H1 (cell line): ENCODE results near the gene NAGLU. TPM values are rescaled to one million over a fixed set of nuclear protein-coding genes. Genes with fewer than 3 reads are reported as not detected.

Source experiments
- CTCF ChIA-PET: fragments of 300-600 bp; sonication (Branson Sonifier 250); formaldehyde crosslinking; loops from one replicate; lab custom pipeline; 2021; ENCODE audit not compliant: partially characterized antibody; lab: Charles Lee
- POLR2A ChIA-PET: fragments of 300-600 bp; sonication (Branson Sonifier 250); formaldehyde crosslinking; loops from one replicate; lab custom pipeline; 2021; ENCODE audit warnings: inconsistent platforms; ENCODE audit not compliant: partially characterized antibody; lab: Charles Lee
- DNase-seq, 2 experiments: peaks; one replicate each; pipeline versions ENCODE4 v3.0.0 to v3.0.0-alpha.2; 2010 to 2022; ENCODE audit warnings: low spot score in 2 of 2, low read depth in 1 of 2, mixed read lengths in 1 of 2
- FAIRE-seq: peaks from 2 replicates; lab custom pipeline; 2011; peaks lifted over from hg19 to GRCh38; lab: Jason Lieb, UNC
- H2AFZ ChIP-seq: 2 replicates; pipeline ENCODE4 v1.8.1; 2012; ENCODE audit warnings: low read length, inconsistent platforms
- H2AK5ac ChIP-seq: 2 replicates; pipeline ENCODE4 v1.6.1; 2013; ENCODE audit warnings: low read depth, low read length
- H2BK120ac ChIP-seq: replicated peaks from 2 replicates; pipeline ENCODE3; 2013; ENCODE audit warnings: low read depth, low read length, inconsistent platforms
- H2BK12ac ChIP-seq: 2 replicates; pipeline ENCODE4 v1.6.1; 2013; ENCODE audit warnings: low read depth, low read length
- H2BK15ac ChIP-seq: 2 replicates; pipeline ENCODE4 v1.6.1; 2013; ENCODE audit warnings: low read length
- H2BK20ac ChIP-seq: 2 replicates; pipeline ENCODE4 v1.6.1; 2013; ENCODE audit warnings: low read length
- H2BK5ac ChIP-seq: 2 replicates; pipeline ENCODE4 v1.6.1; 2013; ENCODE audit warnings: low read depth, low read length
- H3K14ac ChIP-seq: 2 replicates; pipeline ENCODE4 v1.6.1; 2013; ENCODE audit warnings: inconsistent platforms; ENCODE audit not compliant: insufficient read length
- H3K18ac ChIP-seq: 2 replicates; pipeline ENCODE4 v1.6.1; 2013; ENCODE audit warnings: low read length; ENCODE audit errors: extremely low read depth
- H3K23ac ChIP-seq: 2 replicates; pipeline ENCODE4 v1.6.1; 2013; ENCODE audit warnings: inconsistent platforms; ENCODE audit not compliant: insufficient read length
- H3K23me2 ChIP-seq: 2 replicates; pipeline ENCODE4 v1.6.1; 2013; ENCODE audit warnings: low read depth, low read length
- H3K27ac ChIP-seq: 2 replicates; pipeline ENCODE4 v1.6.1; 2011; ENCODE audit warnings: low read depth, low read length, inconsistent platforms
- H3K27me3 ChIP-seq, 4 experiments: replicated peaks in 1 of 4; 1 replicate in 1 of 4; 2 replicates in 3 of 4; pipeline versions ENCODE4 v1.6.1 to v1.8.1; 2011 to 2013; ENCODE audit warnings: low read length in 3 of 4, mild to moderate bottlenecking in 3 of 4, inconsistent platforms in 2 of 4, mixed read lengths in 2 of 4, moderate library complexity in 1 of 4; ENCODE audit not compliant: control insufficient read depth in 3 of 4, insufficient read depth in 3 of 4; ENCODE audit errors: extremely low read depth in 1 of 4
- H3K36me3 ChIP-seq, 4 experiments: 2 replicates each; pipeline versions ENCODE4 v1.6.1 to v1.8.1; 2011 to 2013; ENCODE audit warnings: mild to moderate bottlenecking in 4 of 4, low read length in 3 of 4, moderate library complexity in 2 of 4, control low read depth in 1 of 4, inconsistent platforms in 1 of 4; ENCODE audit not compliant: insufficient read depth in 4 of 4, control insufficient read depth in 2 of 4
- H3K4ac ChIP-seq: replicated peaks from 2 replicates; pipeline ENCODE3; 2013; ENCODE audit warnings: low read length, low read depth, mixed read lengths, inconsistent platforms; ENCODE audit not compliant: insufficient read length
- H3K4me1 ChIP-seq, 4 experiments: replicated peaks in 1 of 4; 1 replicate in 1 of 4; 2 replicates in 3 of 4; pipeline versions ENCODE4 v1.6.1 to v1.8.1; 2011 to 2013; ENCODE audit warnings: low read length in 3 of 4, inconsistent platforms in 2 of 4, mixed read lengths in 1 of 4; ENCODE audit not compliant: insufficient read depth in 4 of 4, control insufficient read depth in 3 of 4
- H3K4me2 ChIP-seq, 2 experiments: 2 replicates each; pipeline versions ENCODE4 v1.6.1 to v1.8.1; 2011 to 2013; ENCODE audit warnings: low read depth in 2 of 2, low read length in 2 of 2, control low read depth in 1 of 2, inconsistent platforms in 1 of 2, mild to moderate bottlenecking in 1 of 2; ENCODE audit not compliant: insufficient read depth in 1 of 2
- H3K4me3 ChIP-seq, 4 experiments: fragments of 200-600, 300-600 bp in 1 of 4; sonication (generic), shearing (Covaris generic), sonication (Bioruptor Twin) in 1 of 4; 2 replicates each; pipeline versions ENCODE4 v1.5.1 to v1.8.1; 2011 to 2016; ENCODE audit warnings: low read length in 4 of 4, low read depth in 3 of 4, control low read depth in 2 of 4, inconsistent platforms in 2 of 4, mild to moderate bottlenecking in 2 of 4, mixed read lengths in 1 of 4, moderate library complexity in 1 of 4; ENCODE audit not compliant: insufficient read depth in 2 of 4; ENCODE audit errors: extremely low read depth in 1 of 4
- H3K56ac ChIP-seq: replicated peaks from 2 replicates; pipeline ENCODE3; 2013; ENCODE audit warnings: low read depth, mild to moderate bottlenecking, mixed read lengths, low read length, inconsistent platforms; ENCODE audit not compliant: insufficient read length
- H3K79me1 ChIP-seq: 2 replicates; pipeline ENCODE4 v1.6.1; 2013; ENCODE audit warnings: low read depth, low read length, control low read depth
- H3K79me2 ChIP-seq, 2 experiments: 2 replicates each; pipeline versions ENCODE4 v1.6.1 to v1.8.1; 2012 to 2013; ENCODE audit warnings: low read length in 2 of 2, mild to moderate bottlenecking in 2 of 2, inconsistent platforms in 1 of 2; ENCODE audit not compliant: insufficient read depth in 2 of 2, control insufficient read depth in 1 of 2
- H3K9ac ChIP-seq, 4 experiments: replicated peaks in 1 of 4; 1 replicate in 1 of 4; 2 replicates in 3 of 4; pipeline versions ENCODE4 v1.6.1 to v1.8.1; 2011 to 2013; ENCODE audit warnings: low read depth in 3 of 4, low read length in 3 of 4, control low read depth in 2 of 4, mild to moderate bottlenecking in 2 of 4, moderate library complexity in 2 of 4, inconsistent platforms in 1 of 4; ENCODE audit errors: extremely low read depth in 1 of 4
- H3K9me3 ChIP-seq, 2 experiments: 2 replicates each; pipeline versions ENCODE4 v1.6.1 to v1.8.1; 2012 to 2013; ENCODE audit warnings: mild to moderate bottlenecking in 2 of 2, moderate library complexity in 2 of 2, control low read depth in 1 of 2, inconsistent platforms in 1 of 2, low read depth in 1 of 2, low read length in 1 of 2, mixed read lengths in 1 of 2; ENCODE audit not compliant: insufficient read depth in 2 of 2
- H4K20me1 ChIP-seq, 2 experiments: replicated peaks in 1 of 2; 2 replicates each; pipeline versions ENCODE3 to v1.8.1; 2011 to 2013; ENCODE audit warnings: inconsistent platforms in 2 of 2, low read length in 2 of 2, mild to moderate bottlenecking in 1 of 2; ENCODE audit not compliant: insufficient read depth in 2 of 2, control insufficient read depth in 1 of 2
- H4K5ac ChIP-seq: 2 replicates; pipeline ENCODE4 v1.6.1; 2013; ENCODE audit warnings: low read length, low read depth, mixed read lengths, inconsistent platforms; ENCODE audit not compliant: insufficient read length
- H4K8ac ChIP-seq: 2 replicates; pipeline ENCODE4 v1.8.0; 2013; ENCODE audit warnings: mild to moderate bottlenecking, moderate library complexity, low read length, inconsistent platforms; ENCODE audit not compliant: insufficient read depth; ENCODE audit errors: extremely low read depth
- H4K91ac ChIP-seq: replicated peaks from 2 replicates; pipeline ENCODE3; 2013; ENCODE audit warnings: low read length, mixed read lengths, inconsistent platforms; ENCODE audit not compliant: insufficient read length
- CTBP2 ChIP-seq: IDR thresholded peaks from 2 replicates; pipeline ENCODE4 v1.7.0; 2011; ENCODE audit warnings: borderline replicate concordance, mild to moderate bottlenecking, moderate library complexity, mixed read lengths, low read length; ENCODE audit not compliant: insufficient read depth, insufficient read length
- MAFK ChIP-seq: IDR thresholded peaks from 2 replicates; pipeline ENCODE4 v1.6.1; 2012; ENCODE audit warnings: low read depth, mild to moderate bottlenecking, improper control_type of control experiment, low read length
- PHF8 ChIP-seq: fragments of 200-600 bp; sonication (generic); conservative IDR thresholded peaks from 2 replicates; pipeline ENCODE4 v1.7.1; 2012; ENCODE audit warnings: low read depth, mild to moderate bottlenecking, inconsistent platforms, low read length, moderate library complexity
- RBBP5 ChIP-seq: IDR thresholded peaks from 2 replicates; pipeline ENCODE4 v1.7.1; 2012; ENCODE audit warnings: low read depth, mild to moderate bottlenecking, inconsistent platforms, low read length, moderate library complexity, borderline replicate concordance
- RFX5 ChIP-seq: IDR thresholded peaks from 2 replicates; pipeline ENCODE4 v1.6.1; 2011; ENCODE audit warnings: low read depth, low read length, improper control_type of control experiment, borderline replicate concordance
- SRF ChIP-seq: IDR thresholded peaks from 2 replicates; pipeline ENCODE4 v1.6.1; 2011; ENCODE audit warnings: mild to moderate bottlenecking, low read depth, low read length, moderate library complexity
- WGBS, 2 experiments: shearing (Covaris generic) in 1 of 2; methylation state at CpG; one replicate each; pipeline versions ENCODE4 v1.1.6 to v1.1.7; 2013 to 2015; ENCODE audit warnings: low lambda C conversion rate in 2 of 2, mixed read lengths in 2 of 2, inconsistent platforms in 1 of 2, low coverage in 1 of 2, missing lambda C conversion rate in 1 of 2; ENCODE audit not compliant: insufficient replicate concordance in 2 of 2, insufficient coverage in 1 of 2, insufficient read length in 1 of 2; ENCODE audit errors: extremely low coverage in 1 of 2, missing lambda C conversion rate in 1 of 2; 5-methylcytosine and 5-hydroxymethylcytosine counted together
- polyA plus RNA-seq, 7 experiments: library from polyadenylated mRNA; depleted of rRNA in 3 of 7; stranded (reverse) in 5 of 7; unstranded in 2 of 7; fragments of >200 nt in 5 of 7; fragments of 200-250 nt in 2 of 7; gene quantifications; 1 replicate in 5 of 7; 2 replicates in 1 of 7; 4 replicates in 1 of 7; pipeline versions ENCODE4 v1.2.1 to v1.2.3, GENCODE V29; 2011 to 2013; ENCODE audit warnings: missing spikeins in 2 of 7, mixed read lengths in 2 of 7
- total RNA-seq: library from RNA; stranded (reverse); fragmentation: NEBNext Ultra II Directional; extraction: Animal tissue kit (Norgen Biotek cat#: 25700); gene quantifications from 2 replicates; pipeline ENCODE4 v1.2.1, GENCODE V29; 2021
- TF ChIP-seq, protein P1 (sequence below): IDR thresholded peaks from 2 replicates; pipeline ENCODE4 v1.6.1; 2011; ENCODE audit warnings: low read length, improper control_type of control experiment
- TF ChIP-seq, protein P2 (sequence below): IDR thresholded peaks from 2 replicates; pipeline ENCODE4 v1.6.1; 2011; ENCODE audit warnings: low read depth, mild to moderate bottlenecking, low read length; ENCODE audit not compliant: insufficient read depth

The NAGLU gene
- total and polyA plus RNA-seq, 2 of the 8 experiments (the other 6 are each of a cell fraction or from before 2014, with no cell fraction given), result 21.3 to 21.6 TPM

DNA sequence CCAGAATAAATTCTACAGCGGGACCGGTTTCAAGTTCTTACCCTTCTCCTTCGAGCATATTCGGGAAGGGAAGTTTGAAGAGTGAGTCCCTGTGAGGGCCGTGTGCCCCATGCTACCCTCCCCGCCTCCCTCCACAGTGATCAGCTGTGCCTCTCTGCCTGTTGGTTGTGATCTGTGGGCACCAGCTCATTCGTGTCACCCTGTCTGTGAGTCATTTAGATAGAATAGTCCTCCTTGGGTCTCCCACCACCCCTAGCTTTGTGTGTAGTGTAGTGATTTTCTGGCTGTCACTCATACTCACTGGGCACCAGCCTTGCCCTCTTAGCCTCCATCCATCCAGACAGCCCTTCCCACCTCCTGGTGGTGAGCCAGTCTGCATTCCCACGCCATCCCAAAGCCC, 15.0 kb upstream of the NAGLU start:
- Histone ChIP-seq H3K14ac (no peak overlapping the region), H3K4me2 (no peak overlapping the region), H3K56ac (no peak overlapping the region), H3K18ac (no peak overlapping the region), H3K79me2 (no peaks in the 10 kb centered on the region), H3K9me3 (no peaks in the 10 kb centered on the region), H3K36me3 (peaks cover 3 to 9% (median 5%) of the 10 kb centered on the region in 4 experiments; a peak in 5 of 8 replicates), H3K4me3 (no peak overlapping the region), H2AK5ac (no peak overlapping the region), H2BK20ac (no peak overlapping the region), H3K23ac (no peak overlapping the region), H3K79me1 (no peaks in the 10 kb centered on the region), H2BK12ac (no peak overlapping the region), H2BK15ac (no peak overlapping the region), H4K20me1 (peaks cover 2 to 7% of the 10 kb centered on the region in 2 experiments), H3K9ac (no peak overlapping the region), H3K27me3 (no peaks in the 10 kb centered on the region; a peak in 3 of 7 replicates), H2BK120ac (no peak overlapping the region), H2AFZ (no peak overlapping the region), H4K8ac (no peak overlapping the region), H3K27ac (no peak overlapping the region), H3K4ac (no peak overlapping the region), H3K23me2 (no peaks in the 10 kb centered on the region), H3K4me1 (peaks cover 6 to 18% (median 15%) of the 10 kb centered on the region in 4 experiments), H4K5ac (no peak overlapping the region), H2BK5ac (no peak overlapping the region), H4K91ac (no peak overlapping the region)
- ChIA-PET CTCF (interaction anchor here (0.6 to 5.8 kb wide), 18 partner anchors 9 to 239 kb away, joined by 3 to 69 read pairs (median 5); partner anchors contain the start of gene CAVIN1), POLR2A (interaction anchor here (1.5 to 2.2 kb wide), 3 partner anchors 15 to 504 kb away, joined by 5 to 14 read pairs (median 6); partner anchors contain the start of genes DNAJC7 and NAGLU)
- no peak for DNase-seq
- no peak for FAIRE-seq
- 91% methylated on average over 8 of the region's 8 CpGs; no CpG with 5 or more reads in 1 of the 2 experiments for WGBS, 2 experiments
- no peak for TF ChIP-seq RBBP5
- TF ChIP-seq RFX5, result no peak
- no peak for TF ChIP-seq CTBP2
- no peak for TF ChIP-seq MAFK
- TF ChIP-seq, protein P1, sequence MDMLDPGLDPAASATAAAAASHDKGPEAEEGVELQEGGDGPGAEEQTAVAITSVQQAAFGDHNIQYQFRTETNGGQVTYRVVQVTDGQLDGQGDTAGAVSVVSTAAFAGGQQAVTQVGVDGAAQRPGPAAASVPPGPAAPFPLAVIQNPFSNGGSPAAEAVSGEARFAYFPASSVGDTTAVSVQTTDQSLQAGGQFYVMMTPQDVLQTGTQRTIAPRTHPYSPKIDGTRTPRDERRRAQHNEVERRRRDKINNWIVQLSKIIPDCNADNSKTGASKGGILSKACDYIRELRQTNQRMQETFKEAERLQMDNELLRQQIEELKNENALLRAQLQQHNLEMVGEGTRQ, result no peak
- TF ChIP-seq SRF, result no peak
- no peak for TF ChIP-seq PHF8
- TF ChIP-seq, protein P2, sequence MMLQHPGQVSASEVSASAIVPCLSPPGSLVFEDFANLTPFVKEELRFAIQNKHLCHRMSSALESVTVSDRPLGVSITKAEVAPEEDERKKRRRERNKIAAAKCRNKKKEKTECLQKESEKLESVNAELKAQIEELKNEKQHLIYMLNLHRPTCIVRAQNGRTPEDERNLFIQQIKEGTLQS, result no peak
